Measurements from ENCODE around the gene GRIA4. TPM values are rescaled to one million over a fixed set of nuclear protein-coding genes. Genes with fewer than 3 reads are reported as not detected.

The GRIA4 gene
- total RNA-seq, 1 experiment from 2014 or later = not detected

DNA sequence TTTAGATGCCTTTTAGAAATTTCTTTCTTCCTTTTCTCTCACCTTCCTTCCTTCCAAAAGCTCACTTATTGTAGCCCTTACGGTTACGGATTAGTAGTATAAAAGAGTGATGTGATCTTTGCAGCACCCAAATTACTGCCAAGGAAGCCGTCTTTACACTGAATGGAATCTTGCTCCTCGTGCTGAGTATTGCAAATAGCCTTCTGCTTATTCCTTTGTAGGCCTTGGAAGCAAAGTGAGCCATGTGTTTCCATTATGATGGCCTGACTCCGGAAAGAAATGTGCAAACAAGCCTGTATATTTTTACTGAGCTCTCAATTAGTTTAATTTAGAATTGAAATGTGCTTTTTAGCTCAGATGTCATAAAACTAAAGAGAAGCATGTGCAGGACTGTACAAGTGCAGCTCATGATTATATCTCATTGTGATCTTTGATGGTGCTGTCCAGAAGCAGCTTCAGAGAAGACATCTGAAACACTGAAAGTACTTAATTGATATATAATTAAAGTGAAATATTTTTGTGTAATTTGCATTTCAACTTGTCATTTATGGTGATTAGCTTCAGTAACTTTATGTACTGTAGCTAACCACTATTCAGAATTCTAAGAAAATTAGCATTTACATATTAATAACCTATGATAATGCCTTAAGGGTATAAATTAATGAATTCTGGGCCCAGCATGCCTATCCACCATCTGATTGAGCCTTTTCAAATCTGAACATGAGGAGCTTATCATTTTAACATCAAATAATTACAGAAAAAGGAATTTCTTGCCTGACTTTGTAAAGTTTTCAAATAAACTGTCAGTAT is 129.3 kb downstream of the GRIA4 start:
- intact Hi-C loops (cut with micrococcal nuclease; ENCODE audit: unreplicated experiment) = no loop called here
- Histone ChIP-seq H3K27ac (ENCODE audit: low read depth, low read length, poor library complexity, severe bottlenecking) (no peak overlapping the region), H3K36me3 (ENCODE audit: insufficient read depth, low read length, poor library complexity, severe bottlenecking) (no peaks in the 10 kb centered on the region), H3K4me1 (ENCODE audit: insufficient read depth, low read length, poor library complexity, severe bottlenecking) (no peaks in the 10 kb centered on the region), H3K27me3 (replicated peaks; ENCODE audit: insufficient read depth, low read depth, low read length, poor library complexity) (no peaks in the 10 kb centered on the region), H3K4me3 (ENCODE audit: low read depth, low read length, poor library complexity, severe bottlenecking) (no peak overlapping the region), H3K9me3 (ENCODE audit: low read depth, low read length, poor library complexity, severe bottlenecking) (no peaks in the 10 kb centered on the region)
- TF ChIP-seq, protein P1, sequence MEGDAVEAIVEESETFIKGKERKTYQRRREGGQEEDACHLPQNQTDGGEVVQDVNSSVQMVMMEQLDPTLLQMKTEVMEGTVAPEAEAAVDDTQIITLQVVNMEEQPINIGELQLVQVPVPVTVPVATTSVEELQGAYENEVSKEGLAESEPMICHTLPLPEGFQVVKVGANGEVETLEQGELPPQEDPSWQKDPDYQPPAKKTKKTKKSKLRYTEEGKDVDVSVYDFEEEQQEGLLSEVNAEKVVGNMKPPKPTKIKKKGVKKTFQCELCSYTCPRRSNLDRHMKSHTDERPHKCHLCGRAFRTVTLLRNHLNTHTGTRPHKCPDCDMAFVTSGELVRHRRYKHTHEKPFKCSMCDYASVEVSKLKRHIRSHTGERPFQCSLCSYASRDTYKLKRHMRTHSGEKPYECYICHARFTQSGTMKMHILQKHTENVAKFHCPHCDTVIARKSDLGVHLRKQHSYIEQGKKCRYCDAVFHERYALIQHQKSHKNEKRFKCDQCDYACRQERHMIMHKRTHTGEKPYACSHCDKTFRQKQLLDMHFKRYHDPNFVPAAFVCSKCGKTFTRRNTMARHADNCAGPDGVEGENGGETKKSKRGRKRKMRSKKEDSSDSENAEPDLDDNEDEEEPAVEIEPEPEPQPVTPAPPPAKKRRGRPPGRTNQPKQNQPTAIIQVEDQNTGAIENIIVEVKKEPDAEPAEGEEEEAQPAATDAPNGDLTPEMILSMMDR (conservative IDR thresholded peaks at IDR 0.05; ENCODE audit: low read depth, low read length) = no peak
- TF ChIP-seq EZH2 (IDR thresholded peaks at IDR 0.05; ENCODE audit: borderline replicate concordance, low read depth, low read length, poor library complexity, severe bottlenecking) = no peak
- CTCF ChIA-PET = no interaction called here
- no peak for DNase-seq (ENCODE audit: low spot score)
- no TSS peak for BruUV-seq (replicated peaks)
- POLR2A ChIA-PET (ENCODE audit: low non-redundant PET) = no interaction called here

DNA sequence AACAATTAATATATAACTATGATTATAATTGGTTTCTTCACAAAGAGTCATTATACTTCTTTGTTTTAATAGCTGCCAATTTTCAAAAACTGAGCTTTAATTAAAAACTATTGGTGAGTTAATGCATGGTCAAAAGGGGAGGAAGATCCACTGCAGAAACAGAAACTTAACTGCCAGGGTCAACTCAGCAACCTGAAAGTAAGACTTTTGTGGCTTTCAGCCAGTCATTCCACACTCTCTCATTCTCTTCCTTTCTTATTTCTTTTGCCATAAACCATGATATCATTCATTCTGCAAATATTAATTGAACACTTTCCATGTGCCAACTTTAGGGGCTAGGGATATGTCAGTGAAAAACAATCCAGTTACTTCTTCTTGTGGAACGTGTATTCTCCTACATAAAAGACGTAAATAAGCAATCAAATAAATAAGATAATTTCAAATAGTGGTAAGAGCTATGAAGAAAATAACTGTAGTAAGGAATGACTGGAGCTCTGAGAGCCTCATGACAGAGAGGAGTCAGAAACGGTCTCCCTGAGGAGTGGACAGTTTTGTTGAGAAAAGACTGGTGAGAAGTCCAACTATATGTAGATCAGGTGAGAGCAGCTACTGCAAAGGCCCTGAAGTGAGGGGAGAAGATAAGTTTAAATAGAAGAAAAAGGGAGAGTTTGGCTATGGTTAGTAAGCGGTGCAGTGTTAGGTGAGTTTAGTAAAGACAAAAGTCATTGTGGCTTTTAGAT is 130.5 kb downstream of the GRIA4 start:
- H3K36me3 ChIP-seq (ENCODE audit: insufficient read depth, low read length, poor library complexity, severe bottlenecking) = no peaks in the 10 kb centered on the region
- TF ChIP-seq, protein P1 (conservative IDR thresholded peaks at IDR 0.05; ENCODE audit: low read depth, low read length) = no peak
- TF ChIP-seq EZH2 (IDR thresholded peaks at IDR 0.05; ENCODE audit: borderline replicate concordance, low read depth, low read length, poor library complexity, severe bottlenecking) = no peak
- no peaks in the 10 kb centered on the region for H3K9me3 ChIP-seq (ENCODE audit: low read depth, low read length, poor library complexity, severe bottlenecking)
- H3K27ac ChIP-seq (ENCODE audit: low read depth, low read length, poor library complexity, severe bottlenecking) = no peak overlapping the region
- CTCF ChIA-PET = no interaction called here
- BruUV-seq (replicated peaks) = no TSS peak
- H3K27me3 ChIP-seq (replicated peaks; ENCODE audit: insufficient read depth, low read depth, low read length, poor library complexity) = no peaks in the 10 kb centered on the region
- DNase-seq (ENCODE audit: low spot score) = no peak
- no peaks in the 10 kb centered on the region for H3K4me1 ChIP-seq (ENCODE audit: insufficient read depth, low read length, poor library complexity, severe bottlenecking)
- intact Hi-C loops (cut with micrococcal nuclease; ENCODE audit: unreplicated experiment) = no loop called here
- POLR2A ChIA-PET (ENCODE audit: low non-redundant PET) = no interaction called here
- H3K4me3 ChIP-seq (ENCODE audit: low read depth, low read length, poor library complexity, severe bottlenecking) = no peak overlapping the region

DNA sequence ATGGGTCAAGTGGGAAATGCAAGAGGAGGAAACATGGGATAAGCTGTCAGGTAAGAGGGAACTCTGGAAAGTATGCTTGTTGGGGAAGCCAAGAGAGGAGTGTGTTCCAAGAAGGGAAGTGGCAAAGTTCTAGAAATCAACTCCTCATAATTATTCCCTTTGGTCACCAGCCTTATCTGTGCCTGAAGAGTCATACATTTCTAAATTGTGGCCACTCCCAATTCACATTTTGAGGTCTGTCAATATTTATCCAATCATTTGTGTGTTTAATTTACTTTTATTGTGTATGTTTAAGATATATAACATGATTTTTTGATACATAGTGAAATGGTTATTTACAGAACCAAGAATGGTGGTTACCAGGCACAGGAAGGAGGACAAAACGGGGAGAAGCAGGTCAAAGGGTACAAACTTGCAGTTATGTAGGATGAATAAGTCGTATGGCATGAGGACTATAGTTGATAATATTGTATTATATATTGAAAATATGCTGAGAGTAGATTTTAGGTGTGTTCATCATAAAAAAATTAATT is 131.7 kb downstream of the GRIA4 start:
- no peaks in the 10 kb centered on the region for H3K9me3 ChIP-seq (ENCODE audit: low read depth, low read length, poor library complexity, severe bottlenecking)
- intact Hi-C loops (cut with micrococcal nuclease; ENCODE audit: unreplicated experiment) = no loop called here
- H3K27ac ChIP-seq (ENCODE audit: low read depth, low read length, poor library complexity, severe bottlenecking) = no peak overlapping the region
- H3K27me3 ChIP-seq (replicated peaks; ENCODE audit: insufficient read depth, low read depth, low read length, poor library complexity) = no peaks in the 10 kb centered on the region
- CTCF ChIA-PET = no interaction called here
- POLR2A ChIA-PET (ENCODE audit: low non-redundant PET) = no interaction called here
- no peak for DNase-seq (ENCODE audit: low spot score)
- TF ChIP-seq EZH2 (IDR thresholded peaks at IDR 0.05; ENCODE audit: borderline replicate concordance, low read depth, low read length, poor library complexity, severe bottlenecking) = no peak
- TF ChIP-seq, protein P1 (conservative IDR thresholded peaks at IDR 0.05; ENCODE audit: low read depth, low read length) = no peak
- no peaks in the 10 kb centered on the region for H3K4me1 ChIP-seq (ENCODE audit: insufficient read depth, low read length, poor library complexity, severe bottlenecking)
- H3K36me3 ChIP-seq (ENCODE audit: insufficient read depth, low read length, poor library complexity, severe bottlenecking) = no peaks in the 10 kb centered on the region
- no peak overlapping the region for H3K4me3 ChIP-seq (ENCODE audit: low read depth, low read length, poor library complexity, severe bottlenecking)
- no TSS peak for BruUV-seq (replicated peaks)

All from A673 (cell line).